Bronchial epithelial cell (primary cell): ENCODE results near the gene FBXL17. TPM values are rescaled to one million over a fixed set of nuclear protein-coding genes. Genes with fewer than 3 reads are reported as not detected.

Source experiments
- DNase-seq: peaks from one replicate; pipeline ENCODE4 v3.0.0-alpha.2; 2010; ENCODE audit warnings: low read depth
- FAIRE-seq: peaks from 2 replicates; lab custom pipeline; 2011; peaks lifted over from hg19 to GRCh38; lab: Jason Lieb, UNC
- H3K27me3 ChIP-seq: 2 replicates; pipeline ENCODE4 v1.5.1; 2011; ENCODE audit warnings: low read length; ENCODE audit not compliant: control insufficient read depth, insufficient read depth
- H3K36me3 ChIP-seq: 2 replicates; pipeline ENCODE4 v1.5.1; 2011; ENCODE audit warnings: low read length; ENCODE audit not compliant: control insufficient read depth, insufficient read depth
- H3K4me3 ChIP-seq: 2 replicates; pipeline ENCODE4 v1.5.1; 2011; ENCODE audit warnings: mild to moderate bottlenecking, low read depth, low read length, control low read depth
- CTCF ChIP-seq: IDR thresholded peaks from 2 replicates; pipeline ENCODE4 v1.5.1; 2011; ENCODE audit warnings: mild to moderate bottlenecking, moderate library complexity, low read length, control low read depth, inconsistent platforms; ENCODE audit not compliant: insufficient read depth, severe bottlenecking
- total RNA-seq: library from RNA; depleted of rRNA; stranded (reverse); fragments of >200 nt; gene quantifications from 2 replicates; pipeline ENCODE4 v1.2.1, GENCODE V29; 2014

Gene FBXL17
- total RNA-seq, 1 donor from 2014 or later: 6.6 TPM

GRCh38 chr5:107968406-107968843 is 413.5 kb downstream of the FBXL17 start:
- H3K36me3 ChIP-seq: no peaks in the 10 kb centered on the region
- FAIRE-seq (no peak), DNase-seq (peak; percentile 23)
- no peak for TF ChIP-seq CTCF
- H3K27me3 ChIP-seq: no peaks in the 10 kb centered on the region
- no peak overlapping the region for H3K4me3 ChIP-seq

DNA sequence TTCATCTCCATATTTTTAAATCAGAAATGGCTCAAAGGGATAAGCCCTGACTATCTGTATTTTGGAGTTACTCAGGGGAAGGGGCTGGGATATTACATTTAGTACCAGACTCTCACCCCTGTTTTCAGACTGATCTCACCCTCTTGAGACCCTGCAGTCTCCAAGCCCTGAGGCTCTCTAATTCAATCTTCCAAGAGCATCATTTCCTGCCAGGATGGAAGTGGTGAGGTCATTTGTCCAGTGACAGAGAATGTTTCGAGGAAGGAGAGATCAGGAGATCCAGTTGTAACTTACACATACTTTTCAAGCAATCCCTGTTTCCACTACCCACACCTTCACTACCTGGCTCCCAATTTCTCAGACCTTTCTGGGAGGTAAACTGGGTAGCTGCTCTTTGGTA is 415.7 kb downstream of the FBXL17 start:
- Histone ChIP-seq H3K4me3 (no peak overlapping the region), H3K36me3 (no peaks in the 10 kb centered on the region), H3K27me3 (no peaks in the 10 kb centered on the region)
- FAIRE-seq: no peak
- TF ChIP-seq CTCF: no peak
- no peak for DNase-seq

GRCh38 chr5:107964722-107965121 is 417.2 kb downstream of the FBXL17 start:
- no peaks in the 10 kb centered on the region for H3K36me3 ChIP-seq
- TF ChIP-seq CTCF: no peak
- DNase-seq: no peak
- H3K4me3 ChIP-seq: no peak overlapping the region
- H3K27me3 ChIP-seq: no peaks in the 10 kb centered on the region
- no peak for FAIRE-seq

- no peak for FAIRE-seq
- DNase-seq: no peak
- H3K36me3 ChIP-seq: no peaks in the 10 kb centered on the region
These were observed 422.2 kb downstream of the FBXL17 start for GRCh38 chr5:107959573-107960279.

GRCh38 chr5:107958861-107959260 is 423.0 kb downstream of the FBXL17 start:
- Histone ChIP-seq H3K4me3 (no peak overlapping the region), H3K36me3 (no peaks in the 10 kb centered on the region), H3K27me3 (no peaks in the 10 kb centered on the region)
- TF ChIP-seq CTCF: no peak
- FAIRE-seq (no peak), DNase-seq (no peak)

More at GRCh38 chr5:107959573-107960279, 422.2 kb downstream of the FBXL17 start:
- Histone ChIP-seq H3K27me3 (no peaks in the 10 kb centered on the region), H3K4me3 (no peak overlapping the region)
- no peak for TF ChIP-seq CTCF

GRCh38 chr5:107958432-107958831 is 423.5 kb downstream of the FBXL17 start:
- no peak for TF ChIP-seq CTCF
- DNase-seq: no peak
- Histone ChIP-seq H3K27me3 (no peaks in the 10 kb centered on the region), H3K36me3 (no peaks in the 10 kb centered on the region), H3K4me3 (no peak overlapping the region)
- no peak for FAIRE-seq
